HCT116 (cell line): Measurements from ENCODE around the gene PCDHAC2. TPM values are rescaled to one million over a fixed set of nuclear protein-coding genes. Genes with fewer than 3 reads are reported as not detected.
A peak's percentile ranks its signal among the peaks of the same experiment; 100 is the strongest.

Source experiments
- ATAC-seq: fragments of 200-7000 bp; cut with Tn5 transposase; 2 replicates; pipeline ENCODE4 v1.9.1; 2020; ENCODE audit warnings: mild to moderate bottlenecking, moderate library complexity
- Bru-seq: library from RNA; stranded (reverse); fragments of 400-500 nt; gene quantifications from one replicate; lab custom pipeline; 2021; lab: Mats Ljungman, UMichigan
- BruChase-seq, 2 experiments: library from RNA; stranded (reverse); fragments of 400-500 nt; gene quantifications; one replicate each; lab custom pipeline; 2021; lab: Mats Ljungman, UMichigan
- BruUV-seq: library from RNA; stranded (reverse); fragments of 400-500 nt; replicated peaks from 2 replicates; lab custom pipeline; 2021; lab: Mats Ljungman, UMichigan
- CTCF ChIA-PET: fragments of 300-600 bp; sonication (Branson Sonifier 250); formaldehyde crosslinking; loops from one replicate; lab custom pipeline; 2021; ENCODE audit warnings: antibody characterized with exemption; lab: Charles Lee
- POLR2A ChIA-PET: fragments of 300-600, 350-600 bp; sonication (Branson Sonifier 250); formaldehyde crosslinking; loops from one replicate; lab custom pipeline; 2021; ENCODE audit warnings: antibody characterized with exemption; lab: Charles Lee
- RAD21 ChIA-PET, 2 experiments: fragments of 300-600 bp; sonication (Branson Sonifier 250); formaldehyde crosslinking; loops; one replicate each; lab custom pipeline; 2023; ENCODE audit warnings: low total read pairs in 2 of 2; ENCODE audit not compliant: uncharacterized antibody in 2 of 2, unreplicated experiment in 2 of 2, low non-redundant PET in 1 of 2; lab: Charles Lee
- DNase-seq: peaks from one replicate; pipeline ENCODE4 v3.0.0-alpha.2; 2010; ENCODE audit warnings: low read depth, low spot score
- H2AFZ ChIP-seq: fragments of 200-600 bp; shearing (Covaris generic), sonication (generic); 2 replicates; pipeline ENCODE4 v1.6.1; 2017; ENCODE audit warnings: low read depth, mixed run types, mixed read lengths, antibody characterized with exemption, low read length; ENCODE audit not compliant: poor library complexity, severe bottlenecking
- H3K27ac ChIP-seq: 2 replicates; pipeline ENCODE4 v1.5.1; 2012; ENCODE audit warnings: low read depth, low read length
- H3K27me3 ChIP-seq: fragments of 200-600 bp; sonication (generic); 2 replicates; pipeline ENCODE4 v1.6.1; 2016; ENCODE audit warnings: mixed run types, low read length, mixed read lengths; ENCODE audit not compliant: insufficient read depth
- H3K36me3 ChIP-seq, 2 experiments: fragments of 200-500 bp in 1 of 2; fragments of 200-600 bp in 1 of 2; sonication (Bioruptor generic) in 1 of 2; sonication (generic) in 1 of 2; 2 replicates each; pipeline versions ENCODE4 v1.5.1 to v1.6.1; 2014 to 2016; ENCODE audit warnings: low read length in 2 of 2, inconsistent platforms in 1 of 2, mixed read lengths in 1 of 2, mixed run types in 1 of 2; ENCODE audit not compliant: insufficient read depth in 2 of 2, control insufficient read depth in 1 of 2
- H3K4me1 ChIP-seq, 2 experiments: fragments of 200-600 bp in 1 of 2; sonication (generic) in 1 of 2; 2 replicates each; pipeline versions ENCODE4 v1.5.1 to v1.6.1; 2012 to 2017; ENCODE audit warnings: low read length in 2 of 2, inconsistent platforms in 1 of 2, mild to moderate bottlenecking in 1 of 2, mixed read lengths in 1 of 2, mixed run types in 1 of 2, moderate library complexity in 1 of 2; ENCODE audit not compliant: insufficient read depth in 2 of 2, control insufficient read depth in 1 of 2
- H3K4me2 ChIP-seq: fragments of 200-600 bp; sonication (generic); 2 replicates; pipeline ENCODE4 v1.6.1; 2017; ENCODE audit warnings: mixed run types, low read length, mixed read lengths
- H3K4me3 ChIP-seq, 2 experiments: fragments of 200-600 bp in 1 of 2; sonication (generic) in 1 of 2; replicated peaks in 1 of 2; 2 replicates each; pipeline ENCODE4 v1.5.1; 2011 to 2016; ENCODE audit warnings: low read length in 2 of 2, control low read depth in 1 of 2, low read depth in 1 of 2, mild to moderate bottlenecking in 1 of 2, mixed read lengths in 1 of 2, mixed run types in 1 of 2
- H3K79me2 ChIP-seq: fragments of 200-600 bp; sonication (generic); 2 replicates; pipeline ENCODE4 v1.6.1; 2017; ENCODE audit warnings: mild to moderate bottlenecking, mixed run types, low read length, moderate library complexity, mixed read lengths; ENCODE audit not compliant: insufficient read depth
- H3K9ac ChIP-seq: fragments of 200-600 bp; sonication (generic); 2 replicates; pipeline ENCODE4 v1.6.1; 2016; ENCODE audit warnings: low read length, mixed read lengths
- H3K9me2 ChIP-seq: fragments of 200-600 bp; sonication (generic), shearing (Covaris generic); 2 replicates; pipeline ENCODE4 v1.6.1; 2017; ENCODE audit warnings: mixed run types, mild to moderate bottlenecking, moderate library complexity; ENCODE audit not compliant: insufficient read depth
- H3K9me3 ChIP-seq, 2 experiments: fragments of 200-500 bp in 1 of 2; fragments of 200-600 bp in 1 of 2; sonication (Bioruptor generic) in 1 of 2; sonication (generic) in 1 of 2; 2 replicates each; pipeline ENCODE4 v1.6.1; 2014 to 2017; ENCODE audit warnings: low read length in 2 of 2, mixed read lengths in 2 of 2, inconsistent platforms in 1 of 2, low read depth in 1 of 2, mild to moderate bottlenecking in 1 of 2, mixed run types in 1 of 2, moderate library complexity in 1 of 2; ENCODE audit not compliant: control insufficient read depth in 1 of 2, insufficient read depth in 1 of 2
- H4K20me1 ChIP-seq: fragments of 200-600 bp; sonication (generic), shearing (Covaris generic); 2 replicates; pipeline ENCODE4 v1.6.1; 2017; ENCODE audit warnings: mixed run types, mild to moderate bottlenecking, moderate library complexity; ENCODE audit not compliant: insufficient read depth
- CBX3 ChIP-seq: IDR thresholded peaks from 2 replicates; pipeline ENCODE4 v1.6.1; 2012; ENCODE audit warnings: low read depth
- EGR1 ChIP-seq: IDR thresholded peaks from 2 replicates; pipeline ENCODE4 v1.6.1; 2012; ENCODE audit warnings: low read depth
- ELF1 ChIP-seq: IDR thresholded peaks from 2 replicates; pipeline ENCODE4 v1.6.1; 2012; ENCODE audit warnings: low read depth, borderline replicate concordance
- EZH2phosphoT487 ChIP-seq: fragments of 200-600 bp; IDR thresholded peaks from 2 replicates; pipeline ENCODE4 v1.6.1; 2018; ENCODE audit warnings: antibody characterized with exemption, borderline replicate concordance
- JUND ChIP-seq: IDR thresholded peaks from 2 replicates; pipeline ENCODE4 v1.6.1; 2012
- POLR2A ChIP-seq: IDR thresholded peaks from 2 replicates; pipeline ENCODE4 v1.7.0; 2011; ENCODE audit warnings: borderline replicate concordance; ENCODE audit not compliant: insufficient read depth, insufficient read length; ENCODE audit errors: extremely low read depth
- RAD21 ChIP-seq: IDR thresholded peaks from 2 replicates; pipeline ENCODE4 v1.6.1; 2012; ENCODE audit warnings: low read depth, mild to moderate bottlenecking
- SIN3A ChIP-seq: IDR thresholded peaks from 2 replicates; pipeline ENCODE4 v1.6.1; 2012; ENCODE audit warnings: low read depth
- SP1 ChIP-seq: IDR thresholded peaks from 2 replicates; pipeline ENCODE4 v1.6.1; 2012; ENCODE audit warnings: low read depth
- SRF ChIP-seq: IDR thresholded peaks from 2 replicates; pipeline ENCODE4 v1.6.1; 2012; ENCODE audit warnings: low read depth
- TCF7L2 ChIP-seq: IDR thresholded peaks from 2 replicates; pipeline ENCODE4 v1.7.0; 2011; ENCODE audit warnings: borderline replicate concordance, inconsistent platforms; ENCODE audit not compliant: insufficient read depth, insufficient read length; ENCODE audit errors: extremely low read depth
- YY1 ChIP-seq: IDR thresholded peaks from 2 replicates; pipeline ENCODE4 v1.6.1; 2011; ENCODE audit warnings: low read length, low read depth, moderate library complexity, mild to moderate bottlenecking; ENCODE audit not compliant: insufficient replicate concordance; ENCODE audit errors: extremely low read depth
- ZNF274 ChIP-seq: fragments of 200-500 bp; sonication (Bioruptor generic); IDR thresholded peaks from 2 replicates; pipeline ENCODE4 v1.6.1; 2014; ENCODE audit warnings: mild to moderate bottlenecking, low read depth, low read length, inconsistent platforms
- intact Hi-C: fragments of 100-400 bp; cut with micrococcal nuclease; formaldehyde crosslinking; loops from 2 replicates; pipeline ENCODE4 v1.10.0; 2022
- long read RNA-seq: library from polyadenylated mRNA; unstranded; transcript quantifications from one replicate; pipeline ENCODE4 v2.0.0, GENCODE V29; 2021; ENCODE audit not compliant: unreplicated experiment
- polyA plus RNA-seq: library from polyadenylated mRNA; unstranded; fragments of >200 nt; gene quantifications from 2 replicates; pipeline ENCODE4 v1.2.1, GENCODE V29; 2012; ENCODE audit warnings: missing spikeins
- total RNA-seq: library from RNA; stranded (reverse); gene quantifications from one replicate; pipeline ENCODE4 v1.2.1, GENCODE V29; 2021; ENCODE audit not compliant: unreplicated experiment
- TF ChIP-seq, protein P1 (sequence below), 3 experiments: fragments of 200-600 bp in 1 of 3; sonication (generic) in 1 of 3; IDR thresholded peaks in 2 of 3; conservative IDR thresholded peaks in 1 of 3; 2 replicates each; pipeline ENCODE4 v1.5.1; 2012 to 2017; ENCODE audit warnings: low read depth in 2 of 3, low read length in 2 of 3, antibody characterized with exemption in 1 of 3, borderline replicate concordance in 1 of 3, control low read depth in 1 of 3, mild to moderate bottlenecking in 1 of 3, mixed read lengths in 1 of 3, mixed run types in 1 of 3, moderate library complexity in 1 of 3; ENCODE audit not compliant: insufficient read depth in 1 of 3
- TF ChIP-seq, protein P2 (sequence below): IDR thresholded peaks from 2 replicates; pipeline ENCODE4 v1.6.1; 2012
- TF ChIP-seq, protein P3 (sequence below): IDR thresholded peaks from 2 replicates; pipeline ENCODE4 v1.6.1; 2012

Gene PCDHAC2, protein sequence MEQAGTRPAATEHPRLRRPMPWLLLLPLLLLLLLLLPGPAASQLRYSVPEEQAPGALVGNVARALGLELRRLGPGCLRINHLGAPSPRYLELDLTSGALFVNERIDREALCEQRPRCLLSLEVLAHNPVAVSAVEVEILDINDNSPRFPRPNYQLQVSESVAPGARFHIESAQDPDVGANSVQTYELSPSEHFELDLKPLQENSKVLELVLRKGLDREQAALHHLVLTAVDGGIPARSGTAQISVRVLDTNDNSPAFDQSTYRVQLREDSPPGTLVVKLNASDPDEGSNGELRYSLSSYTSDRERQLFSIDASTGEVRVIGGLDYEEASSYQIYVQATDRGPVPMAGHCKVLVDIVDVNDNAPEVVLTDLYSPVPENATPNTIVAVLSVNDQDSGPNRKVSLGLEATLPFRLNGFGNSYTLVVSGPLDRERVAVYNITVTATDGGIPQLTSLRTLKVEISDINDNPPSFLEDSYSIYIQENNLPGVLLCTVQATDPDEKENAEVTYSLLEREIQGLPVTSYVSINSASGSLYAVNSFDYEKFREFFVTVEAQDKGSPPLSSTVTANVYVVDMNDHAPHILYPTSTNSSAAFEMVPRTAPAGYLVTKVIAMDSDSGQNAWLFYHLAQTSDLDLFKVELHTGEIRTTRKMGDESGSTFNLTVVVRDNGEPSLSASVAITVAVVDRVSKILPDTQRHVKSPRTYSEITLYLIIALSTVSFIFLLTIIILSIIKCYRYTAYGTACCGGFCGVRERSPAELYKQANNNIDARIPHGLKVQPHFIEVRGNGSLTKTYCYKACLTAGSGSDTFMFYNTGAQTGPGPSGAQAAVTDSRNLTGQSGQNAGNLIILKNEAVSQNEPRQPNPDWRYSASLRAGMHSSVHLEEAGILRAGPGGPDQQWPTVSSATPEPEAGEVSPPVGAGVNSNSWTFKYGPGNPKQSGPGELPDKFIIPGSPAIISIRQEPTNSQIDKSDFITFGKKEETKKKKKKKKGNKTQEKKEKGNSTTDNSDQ
- 3.2 TPM for total RNA-seq
- polyA plus RNA-seq, result 2.3 and 2.5 TPM in 2 replicates
- percentile 46 among the genes with signal in this experiment for Bru-seq, nascent RNA
- percentile 49 among the genes with signal in this experiment for BruChase-seq, experiment 1, labeled RNA remaining after a 6-hour chase
- BruChase-seq, experiment 2, labeled RNA remaining after a 2-hour chase, result percentile 71 among the genes with signal in this experiment
- long read RNA-seq, full-length matches to known transcripts, result 5 of 7 reads
- long read RNA-seq, partial matches to known transcripts, result 2 of 7 reads
- long read RNA-seq, other reads (novel, unspliced or antisense), result 0 of 7 reads

DNA sequence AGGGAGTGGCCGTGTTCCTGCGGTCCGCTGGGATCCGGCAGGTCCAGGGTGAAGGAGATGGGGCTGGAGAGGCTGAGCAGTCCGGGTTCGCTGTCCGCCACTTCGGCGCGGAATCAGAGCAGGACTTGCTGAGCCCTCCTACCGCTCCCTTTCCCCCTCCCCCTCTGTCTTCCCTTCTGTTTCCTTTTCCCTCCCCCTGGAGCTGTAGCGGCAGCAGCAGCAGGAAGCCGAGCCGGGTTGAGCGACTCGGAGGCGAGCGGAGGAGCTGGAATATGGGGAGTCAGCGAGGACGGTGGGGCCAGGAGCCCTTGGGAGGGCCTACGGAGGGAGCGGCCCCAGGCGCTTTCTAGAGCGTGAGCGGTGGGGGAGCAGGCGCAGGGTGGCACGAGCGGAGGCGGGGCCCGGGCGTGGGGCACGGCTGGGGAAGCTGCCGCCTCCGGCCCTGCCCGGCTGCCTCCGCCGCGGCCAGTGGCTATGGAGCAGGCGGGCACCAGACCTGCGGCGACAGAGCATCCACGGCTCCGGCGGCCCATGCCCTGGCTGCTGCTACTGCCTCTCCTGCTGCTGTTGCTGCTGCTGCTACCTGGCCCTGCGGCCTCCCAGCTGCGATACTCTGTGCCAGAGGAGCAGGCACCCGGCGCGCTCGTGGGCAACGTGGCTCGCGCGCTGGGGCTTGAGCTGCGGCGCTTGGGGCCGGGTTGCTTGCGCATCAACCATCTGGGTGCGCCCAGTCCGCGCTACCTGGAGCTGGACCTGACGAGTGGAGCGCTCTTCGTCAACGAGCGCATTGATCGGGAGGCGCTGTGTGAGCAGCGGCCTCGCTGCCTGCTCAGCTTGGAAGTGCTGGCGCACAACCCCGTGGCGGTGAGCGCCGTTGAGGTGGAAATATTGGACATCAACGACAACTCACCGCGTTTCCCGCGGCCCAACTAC is at the start of gene PCDHAC2:
TSS of gene PCDHAC2 (plus strand) at position 184 of the 933 bp plus-strand sequence. CDS start at position 475, 291 bp downstream.
- Histone ChIP-seq H3K4me3 (peak within 1 kb of the TSS; percentile 58 to 65), H2AFZ (peak within 1 kb of the TSS; percentile 91), H3K27ac (peak within 1 kb of the TSS; percentile 47; the same call in 1 of the 2 replicates), H3K27me3 (no peaks in the 10 kb centered on the region), H3K4me2 (peak within 1 kb of the TSS; percentile 90), H3K9me2 (no peaks in the 10 kb centered on the region), H3K36me3 (no peaks in the 10 kb centered on the region), H3K9ac (peak within 1 kb of the TSS; percentile 59), H4K20me1 (no peaks in the 10 kb centered on the region), H3K4me1 (peaks cover 9 to 19% of the 10 kb centered on the region in 2 experiments; a peak in 3 of 4 replicates), H3K9me3 (no peaks in the 10 kb centered on the region), H3K79me2 (no peaks in the 10 kb centered on the region)
- intact Hi-C loops, result loop anchor here (5.0 kb wide), 1 partner anchor 39 kb away; the partner anchor contains the start of gene PCDHAC1
- peak; percentile 48 for DNase-seq
- CTCF ChIA-PET, result interaction anchor here (0.7 to 1.2 kb wide), 2 partner anchors 51 to 73 kb away, joined by 3 to 6 read pairs; no protein-coding TSS in a partner anchor
- POLR2A ChIA-PET, result interaction anchor here (1.8 kb wide), 1 partner anchor 38 kb away, joined by 6 read pairs; no protein-coding TSS in a partner anchor
- peak; percentile 91 for ATAC-seq
- RAD21 ChIA-PET, result no interaction called here
- BruUV-seq, result no TSS peak
- no peak for TF ChIP-seq EZH2phosphoT487
- TF ChIP-seq, protein P1, sequence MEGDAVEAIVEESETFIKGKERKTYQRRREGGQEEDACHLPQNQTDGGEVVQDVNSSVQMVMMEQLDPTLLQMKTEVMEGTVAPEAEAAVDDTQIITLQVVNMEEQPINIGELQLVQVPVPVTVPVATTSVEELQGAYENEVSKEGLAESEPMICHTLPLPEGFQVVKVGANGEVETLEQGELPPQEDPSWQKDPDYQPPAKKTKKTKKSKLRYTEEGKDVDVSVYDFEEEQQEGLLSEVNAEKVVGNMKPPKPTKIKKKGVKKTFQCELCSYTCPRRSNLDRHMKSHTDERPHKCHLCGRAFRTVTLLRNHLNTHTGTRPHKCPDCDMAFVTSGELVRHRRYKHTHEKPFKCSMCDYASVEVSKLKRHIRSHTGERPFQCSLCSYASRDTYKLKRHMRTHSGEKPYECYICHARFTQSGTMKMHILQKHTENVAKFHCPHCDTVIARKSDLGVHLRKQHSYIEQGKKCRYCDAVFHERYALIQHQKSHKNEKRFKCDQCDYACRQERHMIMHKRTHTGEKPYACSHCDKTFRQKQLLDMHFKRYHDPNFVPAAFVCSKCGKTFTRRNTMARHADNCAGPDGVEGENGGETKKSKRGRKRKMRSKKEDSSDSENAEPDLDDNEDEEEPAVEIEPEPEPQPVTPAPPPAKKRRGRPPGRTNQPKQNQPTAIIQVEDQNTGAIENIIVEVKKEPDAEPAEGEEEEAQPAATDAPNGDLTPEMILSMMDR (IDR thresholded peaks at IDR 0.05 in 2 of 3, conservative IDR thresholded peaks at IDR 0.05 in 1 of 3; ENCODE audit: borderline replicate concordance in 1 of 3, insufficient read depth in 1 of 3, low read depth in 2 of 3, low read length in 2 of 3), result no peak
- no peak for TF ChIP-seq SRF
- no peak for TF ChIP-seq SP1
- TF ChIP-seq ZNF274, result no peak
- no peak for TF ChIP-seq ELF1
- no peak for TF ChIP-seq TCF7L2
- TF ChIP-seq, protein P2, sequence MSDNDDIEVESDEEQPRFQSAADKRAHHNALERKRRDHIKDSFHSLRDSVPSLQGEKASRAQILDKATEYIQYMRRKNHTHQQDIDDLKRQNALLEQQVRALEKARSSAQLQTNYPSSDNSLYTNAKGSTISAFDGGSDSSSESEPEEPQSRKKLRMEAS, result 0 out of 2 replicates have a peak, but pooled peaks have one; percentile 54
- peak; percentile 37 for TF ChIP-seq YY1
- no peak for TF ChIP-seq POLR2A
- no peak for TF ChIP-seq RAD21
- TF ChIP-seq SIN3A, result peak; percentile 23; the same call in 1 of the 2 replicates
- TF ChIP-seq CBX3, result 0 out of 2 replicates have a peak, but pooled peaks have one; percentile 10
- no peak for TF ChIP-seq JUND
- TF ChIP-seq, protein P3, sequence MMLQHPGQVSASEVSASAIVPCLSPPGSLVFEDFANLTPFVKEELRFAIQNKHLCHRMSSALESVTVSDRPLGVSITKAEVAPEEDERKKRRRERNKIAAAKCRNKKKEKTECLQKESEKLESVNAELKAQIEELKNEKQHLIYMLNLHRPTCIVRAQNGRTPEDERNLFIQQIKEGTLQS, result no peak
- TF ChIP-seq EGR1, result peak; percentile 65; the same call in 1 of the 2 replicates
